Kidney (tissue), 14 donors: ENCODE data around the gene TINAGL1. TPM values are rescaled to one million over a fixed set of nuclear protein-coding genes. Genes with fewer than 3 reads are reported as not detected.

Experiments used
- DNase-seq, 5 donors: peaks; one replicate each; pipeline ENCODE4 v3.0.0-alpha.2; 2013 to 2020
- FAIRE-seq: peaks from 2 replicates; lab custom pipeline; 2012; peaks lifted over from hg19 to GRCh38; lab: Jason Lieb, UNC
- H3K27ac ChIP-seq, 2 donors: one replicate each; pipeline ENCODE4 v1.7.0; 2013; ENCODE audit warnings: low read depth in 2 of 2, low read length in 2 of 2, inconsistent platforms in 1 of 2
- H3K27me3 ChIP-seq: one replicate; pipeline ENCODE4 v1.7.1; 2013; ENCODE audit warnings: low read length, inconsistent platforms; ENCODE audit not compliant: control insufficient read depth, insufficient read depth
- H3K36me3 ChIP-seq, 3 donors: one replicate each; pipeline versions ENCODE4 v1.7.0 to v1.7.1; 2013; ENCODE audit warnings: low read length in 3 of 3, control low read depth in 1 of 3, inconsistent platforms in 1 of 3; ENCODE audit not compliant: insufficient read depth in 3 of 3, control insufficient read depth in 2 of 3
- H3K4me1 ChIP-seq, 3 donors: one replicate each; pipeline versions ENCODE4 v1.7.0 to v1.7.1; 2013; ENCODE audit warnings: low read length in 3 of 3, inconsistent platforms in 1 of 3, low read depth in 1 of 3; ENCODE audit not compliant: control insufficient read depth in 2 of 3, insufficient read depth in 2 of 3
- H3K4me3 ChIP-seq, 3 donors: one replicate each; pipeline versions ENCODE4 v1.7.0 to v1.8.1; 2013; ENCODE audit warnings: low read length in 3 of 3, control low read depth in 1 of 3, inconsistent platforms in 1 of 3
- H3K9ac ChIP-seq, 3 donors: one replicate each; pipeline versions ENCODE4 v1.7.0 to v1.7.1; 2013; ENCODE audit warnings: low read length in 3 of 3, control low read depth in 1 of 3, inconsistent platforms in 1 of 3
- H3K9me3 ChIP-seq, 3 donors: one replicate each; pipeline versions ENCODE4 v1.7.0 to v1.7.1; 2013; ENCODE audit warnings: low read length in 3 of 3, control low read depth in 1 of 3, inconsistent platforms in 1 of 3; ENCODE audit not compliant: control insufficient read depth in 2 of 3, insufficient read depth in 1 of 3
- CTCF ChIP-seq: IDR thresholded peaks from 3 replicates; pipeline ENCODE4 v1.5.1; 2012; ENCODE audit warnings: mild to moderate bottlenecking, moderate library complexity, borderline replicate concordance; ENCODE audit not compliant: insufficient read depth; ENCODE audit errors: extremely low read depth
- intact Hi-C: fragments of 100-400 bp; cut with DNase I; formaldehyde crosslinking; loops from one replicate; pipeline ENCODE4 v1.11.1; 2022
- polyA plus RNA-seq: library from polyadenylated mRNA; stranded (reverse); fragments of 350-450 nt; fragmentation: Illumina TruSeq; extraction: RNeasy Lipid Tissue Mini Kit (QIAGEN cat#74804); gene quantifications from one replicate; pipeline ENCODE4 v1.2.3, GENCODE V29; 2014; ENCODE audit warnings: low read depth, low replicate concordance; ENCODE audit not compliant: insufficient read depth
- total RNA-seq: library from RNA; stranded (reverse); fragmentation: NEBNext Ultra II Directional; extraction: Animal tissue kit (Norgen Biotek cat#: 25700); gene quantifications from one replicate; pipeline ENCODE4 v1.2.1, GENCODE V29; 2021
- donor health status: control.
- donor health status: control.
- donor health status: control.
- donor health status: control.
- donor health status: control.
- donor health status: DM: yes; HTN: yes; CAD: no.
- donor health status: Normal renal cell carcinoma (clear cell type).

Gene TINAGL1
- total and polyA plus RNA-seq, 2 donors from 2014 or later = 171 to 246 TPM

GRCh38 chr1:31562707-31563360 is 13.5 kb upstream of the TINAGL1 start:
- no peaks in the 10 kb centered on the region for H3K36me3 ChIP-seq
- H3K27me3 ChIP-seq = no peaks in the 10 kb centered on the region
- no peak for DNase-seq
- H3K27ac ChIP-seq = no peak overlapping the region
- no peak overlapping the region for H3K4me3 ChIP-seq
- intact Hi-C loops = no loop called here
- H3K4me1 ChIP-seq = no peaks in the 10 kb centered on the region
- H3K9me3 ChIP-seq = no peaks in the 10 kb centered on the region
- no peak for TF ChIP-seq CTCF
- FAIRE-seq = no peak
- H3K9ac ChIP-seq = no peak overlapping the region

GRCh38 chr1:31564606-31564989 is 11.7 kb upstream of the TINAGL1 start:
- H3K36me3 ChIP-seq = no peaks in the 10 kb centered on the region
- H3K27ac ChIP-seq = no peak overlapping the region
- H3K4me3 ChIP-seq = no peak overlapping the region
- FAIRE-seq = no peak
- H3K27me3 ChIP-seq = no peaks in the 10 kb centered on the region
- TF ChIP-seq CTCF = no peak
- H3K9ac ChIP-seq = no peak overlapping the region
- no peaks in the 10 kb centered on the region for H3K9me3 ChIP-seq
- H3K4me1 ChIP-seq = peaks cover 0 to 12% (median 7%) of the 10 kb centered on the region in 3 donors
- DNase-seq = peak in 1 of 5 donors; percentile 35
- intact Hi-C loops = no loop called here

- no peak overlapping the region for H3K27ac ChIP-seq
- no peaks in the 10 kb centered on the region for H3K9me3 ChIP-seq
- TF ChIP-seq CTCF = no peak
- H3K4me3 ChIP-seq = no peak overlapping the region
- H3K27me3 ChIP-seq = no peaks in the 10 kb centered on the region
- no peaks in the 10 kb centered on the region for H3K36me3 ChIP-seq
- intact Hi-C loops = no loop called here
- H3K4me1 ChIP-seq = peaks cover 0 to 18% (median 15%) of the 10 kb centered on the region in 3 donors
- peak in 1 of 5 donors; percentile 63 for DNase-seq
- no peak overlapping the region for H3K9ac ChIP-seq
- FAIRE-seq = no peak
Observed at GRCh38 chr1:31567956-31568570, 8.3 kb upstream of the TINAGL1 start.
